Measurements from ENCODE around the gene VAMP3. TPM values are rescaled to one million over a fixed set of nuclear protein-coding genes. Genes with fewer than 3 reads are reported as not detected.
"Not testable (repeated sequence)": the region's sequence is repeated elsewhere in the genome, so short reads cannot be mapped to it uniquely, and the experiment has no call there.

VAMP3 gene
- total RNA-seq, 4 donors from 2014 or later, result 81.1 to 91.8 (median 85.5) TPM

DNA sequence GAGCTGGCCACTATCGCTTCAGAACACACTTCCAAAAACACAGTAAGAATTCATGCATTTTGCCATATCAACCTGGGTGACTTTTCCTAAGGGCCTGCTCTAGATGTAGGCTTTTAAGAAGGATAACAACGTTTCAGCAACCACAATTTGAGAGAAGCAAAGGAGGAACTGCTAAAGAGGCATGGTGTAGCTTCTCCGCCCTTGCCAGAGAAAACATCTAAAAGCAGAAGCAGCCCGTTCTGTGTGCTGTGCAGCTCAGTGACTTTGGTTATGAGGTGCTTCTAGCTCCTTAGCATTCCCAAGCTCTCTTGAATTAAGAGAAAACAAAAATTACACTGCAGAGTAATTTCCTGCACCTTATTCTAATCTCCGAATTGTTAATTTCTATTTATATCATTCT lies 15.7 kb downstream of the VAMP3 start:
- H3K4me1 ChIP-seq, result peaks cover 0 to 36% (median 15%) of the 10 kb centered on the region in 4 donors
- WGBS, 2 donors (ENCODE audit: low coverage in 1 of 2), result 55 to 73% methylated on average over 3 to 5 of the region's 5 CpGs
- H3K27ac ChIP-seq, result no peak overlapping the region
- no peaks in the 10 kb centered on the region for H3K27me3 ChIP-seq
- no peak for DNase-seq
- peaks cover 6 to 10% of the 10 kb centered on the region in 2 donors for H3K9me3 ChIP-seq
- in situ Hi-C loops (cut with MboI; ENCODE audit: low pct_ligation_motif_present in 1 of 4, low pct_unique_long_range_greater_than_20kb in 1 of 4, low sequenced_read_pairs in 3 of 4) (no loop called here), intact Hi-C loops (cut with DNase I; ENCODE audit: low total_unique reads) (no loop called here)
- no peak for TF ChIP-seq POLR2A (IDR thresholded peaks at IDR 0.05)
- no peak for TF ChIP-seq EP300 (IDR thresholded peaks at IDR 0.05; ENCODE audit: low read depth)
- TF ChIP-seq, protein P1, sequence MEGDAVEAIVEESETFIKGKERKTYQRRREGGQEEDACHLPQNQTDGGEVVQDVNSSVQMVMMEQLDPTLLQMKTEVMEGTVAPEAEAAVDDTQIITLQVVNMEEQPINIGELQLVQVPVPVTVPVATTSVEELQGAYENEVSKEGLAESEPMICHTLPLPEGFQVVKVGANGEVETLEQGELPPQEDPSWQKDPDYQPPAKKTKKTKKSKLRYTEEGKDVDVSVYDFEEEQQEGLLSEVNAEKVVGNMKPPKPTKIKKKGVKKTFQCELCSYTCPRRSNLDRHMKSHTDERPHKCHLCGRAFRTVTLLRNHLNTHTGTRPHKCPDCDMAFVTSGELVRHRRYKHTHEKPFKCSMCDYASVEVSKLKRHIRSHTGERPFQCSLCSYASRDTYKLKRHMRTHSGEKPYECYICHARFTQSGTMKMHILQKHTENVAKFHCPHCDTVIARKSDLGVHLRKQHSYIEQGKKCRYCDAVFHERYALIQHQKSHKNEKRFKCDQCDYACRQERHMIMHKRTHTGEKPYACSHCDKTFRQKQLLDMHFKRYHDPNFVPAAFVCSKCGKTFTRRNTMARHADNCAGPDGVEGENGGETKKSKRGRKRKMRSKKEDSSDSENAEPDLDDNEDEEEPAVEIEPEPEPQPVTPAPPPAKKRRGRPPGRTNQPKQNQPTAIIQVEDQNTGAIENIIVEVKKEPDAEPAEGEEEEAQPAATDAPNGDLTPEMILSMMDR (IDR thresholded peaks at IDR 0.05), result no peak
- no peak for TF ChIP-seq POLR2AphosphoS5 (IDR thresholded peaks at IDR 0.05)
- H3K36me3 ChIP-seq, result peaks cover 0 to 35% (median 6%) of the 10 kb centered on the region in 4 donors
- no peak overlapping the region for H3K4me3 ChIP-seq

DNA sequence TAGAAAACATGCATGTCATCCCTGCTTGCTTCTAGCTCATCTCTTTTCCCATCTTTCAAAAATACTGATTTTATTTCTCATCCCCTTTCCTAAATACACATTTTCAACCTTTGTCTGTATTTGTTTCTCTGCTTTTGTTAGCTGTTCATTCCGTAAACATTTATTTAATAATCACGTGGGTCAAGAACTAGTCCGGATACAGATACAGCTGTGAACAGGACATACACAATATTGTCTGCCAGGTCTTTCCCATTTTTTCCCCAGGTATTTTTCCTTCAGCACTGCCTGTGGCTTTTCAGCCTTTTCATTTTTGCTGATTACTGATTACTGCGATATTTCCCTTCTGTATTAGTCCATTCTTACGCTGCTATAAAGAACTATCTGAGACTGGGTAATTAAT lies 18.7 kb downstream of the VAMP3 start:
- Histone ChIP-seq H3K4me1 (peaks cover 0 to 15% (median 4%) of the 10 kb centered on the region in 4 donors), H3K27me3 (no peaks in the 10 kb centered on the region), H3K36me3 (peaks cover 0 to 35% (median 6%) of the 10 kb centered on the region in 4 donors), H3K4me3 (no peak overlapping the region), H3K9me3 (peaks cover 6 to 10% of the 10 kb centered on the region in 2 donors), H3K27ac (no peak overlapping the region)
- intact Hi-C loops (cut with DNase I; ENCODE audit: low total_unique reads), result no loop called here
- in situ Hi-C loops (cut with MboI; ENCODE audit: low pct_ligation_motif_present in 1 of 4, low pct_unique_long_range_greater_than_20kb in 1 of 4, low sequenced_read_pairs in 3 of 4), result no loop called here
- TF ChIP-seq, protein P1 (IDR thresholded peaks at IDR 0.05), result no peak
- TF ChIP-seq POLR2AphosphoS5 (IDR thresholded peaks at IDR 0.05), result no peak
- no peak for TF ChIP-seq EP300 (IDR thresholded peaks at IDR 0.05; ENCODE audit: low read depth)
- no peak for TF ChIP-seq POLR2A (IDR thresholded peaks at IDR 0.05)
- DNase-seq, result no peak
- 68 to 69% methylated on average over 4 to 5 of the region's 5 CpGs for WGBS, 2 donors (ENCODE audit: low coverage in 1 of 2)

DNA sequence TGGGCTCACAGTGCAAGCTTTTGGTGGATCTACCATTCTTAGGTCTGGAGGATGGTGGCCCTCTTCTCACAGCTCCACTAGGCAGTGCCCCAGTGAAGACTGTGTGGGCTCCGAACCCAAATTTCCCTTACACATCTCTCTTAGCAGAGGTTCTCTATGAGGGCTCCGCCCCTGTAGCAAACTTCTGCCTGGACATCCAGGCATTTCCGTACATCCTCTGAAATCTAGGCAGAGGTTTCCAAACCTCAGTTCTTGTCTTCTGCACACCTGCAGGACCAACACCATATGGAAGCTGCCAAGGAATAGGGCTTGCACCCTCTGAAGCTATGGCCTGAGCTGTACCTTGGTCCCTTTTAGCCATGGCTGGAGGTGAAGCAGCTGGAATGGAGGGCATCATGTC lies 19.9 kb downstream of the VAMP3 start:
- intact Hi-C loops (cut with DNase I; ENCODE audit: low total_unique reads), result not testable (repeated sequence)
- WGBS, 2 donors (ENCODE audit: low coverage in 1 of 2), result 95% methylated on average over 3 of the region's 3 CpGs; no CpG with 5 or more reads in 1 of the 2 donors

DNA sequence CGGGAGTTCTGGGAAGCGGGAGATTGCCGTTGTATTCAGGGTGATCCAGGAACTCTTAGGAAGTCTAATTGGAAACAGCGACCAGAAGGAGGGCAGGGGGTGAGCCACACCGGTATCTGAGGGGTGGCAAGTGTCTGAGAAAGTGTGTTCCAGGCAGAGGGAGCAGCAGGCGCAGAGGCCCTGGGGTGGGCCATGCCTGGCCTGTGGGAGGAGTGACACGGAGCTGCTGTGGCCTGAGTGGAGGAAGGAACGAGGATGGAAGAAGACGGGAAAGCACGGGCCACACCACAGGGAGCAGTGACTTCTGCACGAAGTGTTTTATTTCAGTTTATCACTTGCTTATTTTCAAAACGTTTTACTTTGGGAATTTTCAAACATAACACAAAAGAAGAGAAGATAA lies 24.3 kb downstream of the VAMP3 start:
- Histone ChIP-seq H3K27me3 (no peaks in the 10 kb centered on the region), H3K36me3 (peaks cover 0 to 18% (median 6%) of the 10 kb centered on the region in 4 donors), H3K9me3 (peaks cover 6 to 7% of the 10 kb centered on the region in 2 donors), H3K27ac (no peak overlapping the region), H3K4me1 (no peaks in the 10 kb centered on the region), H3K4me3 (no peak overlapping the region)
- intact Hi-C loops (cut with DNase I; ENCODE audit: low total_unique reads), result no loop called here
- DNase-seq, result no peak
- TF ChIP-seq POLR2AphosphoS5 (IDR thresholded peaks at IDR 0.05) (no peak), POLR2A (IDR thresholded peaks at IDR 0.05) (no peak), EP300 (IDR thresholded peaks at IDR 0.05; ENCODE audit: low read depth) (no peak)
- TF ChIP-seq, protein P1 (IDR thresholded peaks at IDR 0.05), result no peak
- in situ Hi-C loops (cut with MboI; ENCODE audit: low pct_ligation_motif_present in 1 of 4, low pct_unique_long_range_greater_than_20kb in 1 of 4, low sequenced_read_pairs in 3 of 4), result no loop called here
- WGBS, 2 donors (ENCODE audit: low coverage in 1 of 2), result 79 to 92% methylated on average over 6 to 12 of the region's 12 CpGs

More for the DNA sequence above, 19.9 kb downstream of the VAMP3 start:
- DNase-seq; H3K27ac ChIP-seq; in situ Hi-C loops (cut with MboI; ENCODE audit: low pct_ligation_motif_present in 1 of 4, low pct_unique_long_range_greater_than_20kb in 1 of 4, low sequenced_read_pairs in 3 of 4); H3K9me3 ChIP-seq; H3K4me3 ChIP-seq; H3K4me1 ChIP-seq; H3K27me3 ChIP-seq: not testable (repeated sequence)
- peaks cover 0 to 35% (median 6%) of the 10 kb centered on the region in 4 donors for H3K36me3 ChIP-seq

DNA sequence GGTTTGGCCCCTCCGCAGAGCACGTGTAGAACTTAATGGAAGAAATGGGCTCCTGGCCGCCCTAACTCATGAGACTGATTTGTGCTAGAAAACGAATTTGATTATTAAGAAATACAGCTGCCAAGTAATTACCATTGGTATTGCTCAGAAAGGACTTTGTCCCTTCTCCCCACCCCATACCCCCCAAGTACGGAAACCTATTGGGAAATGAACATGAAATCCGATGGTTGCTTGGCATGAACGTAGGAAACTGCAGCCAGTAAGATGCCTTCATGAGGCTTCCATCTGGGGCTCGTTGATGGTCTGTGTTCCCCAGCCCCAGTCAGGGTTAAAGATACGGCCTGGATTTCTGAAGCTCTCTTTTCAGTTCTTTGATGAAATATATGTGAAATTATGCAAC lies 34.4 kb downstream of the VAMP3 start:
- H3K4me3 ChIP-seq, result no peak overlapping the region
- in situ Hi-C loops (cut with MboI; ENCODE audit: low pct_ligation_motif_present in 1 of 4, low pct_unique_long_range_greater_than_20kb in 1 of 4, low sequenced_read_pairs in 3 of 4), result no loop called here
- H3K36me3 ChIP-seq, result peaks cover 0 to 33% (median 3%) of the 10 kb centered on the region in 4 donors
- 90 to 92% methylated on average over 9 of the region's 9 CpGs for WGBS, 2 donors (ENCODE audit: low coverage in 1 of 2)
- no peak overlapping the region for H3K27ac ChIP-seq
- no peaks in the 10 kb centered on the region for H3K4me1 ChIP-seq
- TF ChIP-seq POLR2A (IDR thresholded peaks at IDR 0.05) (no peak), POLR2AphosphoS5 (IDR thresholded peaks at IDR 0.05) (no peak), EP300 (IDR thresholded peaks at IDR 0.05; ENCODE audit: low read depth) (no peak)
- TF ChIP-seq, protein P1 (IDR thresholded peaks at IDR 0.05), result no peak
- intact Hi-C loops (cut with DNase I; ENCODE audit: low total_unique reads), result no loop called here
- DNase-seq, result no peak
- no peaks in the 10 kb centered on the region for H3K27me3 ChIP-seq
- no peaks in the 10 kb centered on the region for H3K9me3 ChIP-seq

Data from transverse colon (tissue), 4 donors.